ENCODE measurements around the gene ASH1L.
"Not testable (repeated sequence)": the region's sequence is repeated elsewhere in the genome, so short reads cannot be mapped to it uniquely, and the experiment has no call there.

Gene ASH1L

GRCh38 chr1:155562581-155563376 lies at the start of gene ASH1L:
ASH1L (minus strand) TSS chr1:155562803; CDS start chr1:155521519, 41,284 bp downstream.
- DNase-seq = peak; percentile 85

GRCh38 chr1:155610257-155610647 lies 47.6 kb upstream of the ASH1L start:
- not testable (repeated sequence) for DNase-seq

- peak; percentile 91 for DNase-seq
Measured at GRCh38 chr1:155609515-155610256, 47.1 kb upstream of the ASH1L start, which contains the start of gene MSTO1. MSTO1 (plus strand) TSS chr1:155610218; CDS start chr1:155610249, 31 bp downstream.

GRCh38 chr1:155608888-155609225 lies 46.3 kb upstream of the ASH1L start:
- no peak for DNase-seq

GRCh38 chr1:155607708-155608107 lies 45.1 kb upstream of the ASH1L start:
- DNase-seq = no peak

GRCh38 chr1:155599828-155600572 lies 37.4 kb upstream of the ASH1L start:
- DNase-seq = not testable (repeated sequence)

- DNase-seq = peak; percentile 8
Measured at GRCh38 chr1:155598842-155599331, 36.3 kb upstream of the ASH1L start.

GRCh38 chr1:155596864-155597263 lies 34.3 kb upstream of the ASH1L start:
- DNase-seq = no peak

- not testable (repeated sequence) for DNase-seq
Measured at GRCh38 chr1:155595877-155596474, 33.4 kb upstream of the ASH1L start.

GRCh38 chr1:155591770-155592169 lies 29.2 kb upstream of the ASH1L start:
- no peak for DNase-seq

GRCh38 chr1:155590516-155591247 lies 28.1 kb upstream of the ASH1L start:
- not testable (repeated sequence) for DNase-seq

GRCh38 chr1:155589282-155589681 lies 26.7 kb upstream of the ASH1L start:
- not testable (repeated sequence) for DNase-seq

- not testable (repeated sequence) for DNase-seq
Measured at GRCh38 chr1:155583846-155584245, 21.2 kb upstream of the ASH1L start.

GRCh38 chr1:155575608-155576007 lies 13.0 kb upstream of the ASH1L start:
- DNase-seq = not testable (repeated sequence)

GRCh38 chr1:155574077-155574476 lies 11.5 kb upstream of the ASH1L start:
- DNase-seq = no peak

- no peak for DNase-seq
Measured at GRCh38 chr1:155570593-155570990, 8.0 kb upstream of the ASH1L start.

GRCh38 chr1:155569988-155570592 lies 7.5 kb upstream of the ASH1L start:
- DNase-seq = no peak

- not testable (repeated sequence) for DNase-seq
Measured at GRCh38 chr1:155563377-155564022, 897 bp upstream of the ASH1L start.

GRCh38 chr1:155561779-155562580 lies 623 bp downstream of the ASH1L start:
- peak; percentile 28 for DNase-seq

- no peak for DNase-seq
Measured at GRCh38 chr1:155555915-155556314, 6.7 kb downstream of the ASH1L start.

All from GOT3 (cell line).